HepG2 (cell line): Measurements from ENCODE around the gene CENPE. TPM values are rescaled to one million over a fixed set of nuclear protein-coding genes. Genes with fewer than 3 reads are reported as not detected.

Experiments
- AKAP8 ChIP-seq: sonication (generic); formaldehyde crosslinking; IDR thresholded peaks from 2 replicates; pipeline ENCODE4 v1.5.1; 2020; ENCODE audit warnings: mild to moderate bottlenecking, missing genetic modification reagents
- ATF7 ChIP-seq, 2 experiments: fragments of 450-650 bp in 1 of 2; sonication (generic) in 1 of 2; formaldehyde crosslinking in 1 of 2; IDR thresholded peaks; 2 replicates each; pipeline versions ENCODE4 v1.4.0 to v1.6.1; 2016 to 2020; ENCODE audit warnings: antibody characterized with exemption in 1 of 2, mild to moderate bottlenecking in 1 of 2, missing genetic modification reagents in 1 of 2
- ATM ChIP-seq: fragments of 450-650 bp; IDR thresholded peaks from 2 replicates; pipeline ENCODE4 v1.7.1; 2017; ENCODE audit warnings: mild to moderate bottlenecking, borderline replicate concordance
- FIP1L1 ChIP-seq: fragments of 200-400 bp; formaldehyde crosslinking; IDR thresholded peaks from 2 replicates; pipeline ENCODE4 v1.6.1; 2018; ENCODE audit warnings: low read depth, mild to moderate bottlenecking, low read length, moderate library complexity, borderline replicate concordance; ENCODE audit not compliant: insufficient read depth
- HMG20B ChIP-seq: conservative IDR thresholded peaks from 2 replicates; pipeline ENCODE4 v1.6.1; 2016; ENCODE audit warnings: missing genetic modification reagents, missing compliant biosample characterization
- KAT7 ChIP-seq: IDR thresholded peaks from 2 replicates; pipeline ENCODE4 v1.6.1; 2018; ENCODE audit warnings: borderline replicate concordance, missing compliant biosample characterization
- SMARCE1 ChIP-seq: fragments of 450-650 bp; IDR thresholded peaks from 2 replicates; pipeline ENCODE4 v1.6.1; 2017; ENCODE audit warnings: borderline replicate concordance
- ZNF263 ChIP-seq: sonication (generic); formaldehyde crosslinking; IDR thresholded peaks from 2 replicates; pipeline ENCODE4 v1.4.0; 2020; ENCODE audit warnings: missing genetic modification reagents
- ZNF367 ChIP-seq: sonication (generic); formaldehyde crosslinking; IDR thresholded peaks from 2 replicates; pipeline ENCODE4 v1.4.0; 2020; ENCODE audit warnings: missing genetic modification reagents, borderline replicate concordance
- ZZZ3 ChIP-seq: sonication (generic); formaldehyde crosslinking; IDR thresholded peaks from 2 replicates; pipeline ENCODE4 v1.4.0; 2020; ENCODE audit warnings: missing genetic modification reagents, mild to moderate bottlenecking, borderline replicate concordance
- polyA plus RNA-seq, 8 experiments: library from polyadenylated mRNA; depleted of rRNA in 3 of 8; stranded (reverse) in 7 of 8; unstranded in 1 of 8; fragments of >200 nt; fragmentation: Illumina TruSeq in 4 of 8; extraction: Trizol in 4 of 8; gene quantifications; 2 replicates each; pipeline versions ENCODE4 v1.2.1 to v1.2.3, GENCODE V29; 2011 to 2016; ENCODE audit warnings: low read depth in 4 of 8, missing spikeins in 1 of 8, mixed read lengths in 1 of 8; ENCODE audit not compliant: insufficient read depth in 1 of 8
- total RNA-seq, 5 experiments: library from RNA; depleted of rRNA; stranded (reverse); fragments of >200 nt; fragmentation: Illumina TruSeq; extraction: Trizol; gene quantifications; 2 replicates each; pipeline ENCODE4 v1.2.3, GENCODE V29; 2016; ENCODE audit warnings: low read depth in 1 of 5
- TF ChIP-seq, protein P1 (sequence below): sonication (generic); formaldehyde crosslinking; IDR thresholded peaks from 2 replicates; pipeline ENCODE4 v1.4.0; 2020; ENCODE audit warnings: mild to moderate bottlenecking, missing genetic modification reagents
- TF ChIP-seq, protein P2 (sequence below): sonication (generic); formaldehyde crosslinking; IDR thresholded peaks from 2 replicates; pipeline ENCODE4 v1.5.1; 2020; ENCODE audit warnings: mild to moderate bottlenecking, missing genetic modification reagents, moderate library complexity
- TF ChIP-seq, protein P3 (sequence below): sonication (generic); formaldehyde crosslinking; conservative IDR thresholded peaks from 2 replicates; pipeline ENCODE4 v1.4.0; 2020; ENCODE audit warnings: missing genetic modification reagents
- TF ChIP-seq, protein P4 (sequence below): sonication (generic); formaldehyde crosslinking; conservative IDR thresholded peaks from 2 replicates; pipeline ENCODE4 v1.4.0; 2020; ENCODE audit warnings: mild to moderate bottlenecking, missing genetic modification reagents, moderate library complexity

CENPE gene
- total and polyA plus RNA-seq, 2 of the 13 experiments (the other 11 are each of a cell fraction or from before 2014, with no cell fraction given) = 2.1 to 19.8 TPM

DNA sequence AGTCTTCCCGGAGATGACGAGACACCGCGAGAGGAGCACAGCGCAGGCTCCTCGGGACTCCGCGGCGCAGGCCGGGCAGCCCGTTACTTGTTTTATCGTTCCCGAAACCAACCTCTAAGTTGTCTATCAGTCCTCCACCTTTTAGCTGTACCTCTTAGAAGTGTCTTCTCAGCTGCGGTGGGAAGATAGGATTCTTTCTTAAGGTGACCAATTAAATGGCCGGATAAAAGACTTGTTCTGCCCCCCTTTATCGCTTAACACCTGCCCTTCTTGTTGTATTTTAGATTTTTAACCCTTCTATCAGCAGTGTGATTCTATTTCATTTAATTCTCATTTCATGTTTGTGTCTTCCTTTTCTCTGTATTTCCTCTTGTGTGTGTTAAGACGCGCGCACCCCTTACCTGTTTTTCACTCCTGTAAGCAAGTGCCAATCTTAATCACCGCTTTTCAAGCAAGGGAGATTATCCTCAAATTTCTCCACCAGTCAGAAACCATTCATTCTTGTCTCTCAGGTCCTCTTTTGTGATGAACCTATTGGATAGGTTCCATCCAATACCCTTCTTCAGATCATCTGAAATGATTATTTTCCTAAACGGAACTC lies 121.3 kb downstream of the CENPE start, which contains the start of gene SLC9B2 (continued):
- TF ChIP-seq, protein P1, sequence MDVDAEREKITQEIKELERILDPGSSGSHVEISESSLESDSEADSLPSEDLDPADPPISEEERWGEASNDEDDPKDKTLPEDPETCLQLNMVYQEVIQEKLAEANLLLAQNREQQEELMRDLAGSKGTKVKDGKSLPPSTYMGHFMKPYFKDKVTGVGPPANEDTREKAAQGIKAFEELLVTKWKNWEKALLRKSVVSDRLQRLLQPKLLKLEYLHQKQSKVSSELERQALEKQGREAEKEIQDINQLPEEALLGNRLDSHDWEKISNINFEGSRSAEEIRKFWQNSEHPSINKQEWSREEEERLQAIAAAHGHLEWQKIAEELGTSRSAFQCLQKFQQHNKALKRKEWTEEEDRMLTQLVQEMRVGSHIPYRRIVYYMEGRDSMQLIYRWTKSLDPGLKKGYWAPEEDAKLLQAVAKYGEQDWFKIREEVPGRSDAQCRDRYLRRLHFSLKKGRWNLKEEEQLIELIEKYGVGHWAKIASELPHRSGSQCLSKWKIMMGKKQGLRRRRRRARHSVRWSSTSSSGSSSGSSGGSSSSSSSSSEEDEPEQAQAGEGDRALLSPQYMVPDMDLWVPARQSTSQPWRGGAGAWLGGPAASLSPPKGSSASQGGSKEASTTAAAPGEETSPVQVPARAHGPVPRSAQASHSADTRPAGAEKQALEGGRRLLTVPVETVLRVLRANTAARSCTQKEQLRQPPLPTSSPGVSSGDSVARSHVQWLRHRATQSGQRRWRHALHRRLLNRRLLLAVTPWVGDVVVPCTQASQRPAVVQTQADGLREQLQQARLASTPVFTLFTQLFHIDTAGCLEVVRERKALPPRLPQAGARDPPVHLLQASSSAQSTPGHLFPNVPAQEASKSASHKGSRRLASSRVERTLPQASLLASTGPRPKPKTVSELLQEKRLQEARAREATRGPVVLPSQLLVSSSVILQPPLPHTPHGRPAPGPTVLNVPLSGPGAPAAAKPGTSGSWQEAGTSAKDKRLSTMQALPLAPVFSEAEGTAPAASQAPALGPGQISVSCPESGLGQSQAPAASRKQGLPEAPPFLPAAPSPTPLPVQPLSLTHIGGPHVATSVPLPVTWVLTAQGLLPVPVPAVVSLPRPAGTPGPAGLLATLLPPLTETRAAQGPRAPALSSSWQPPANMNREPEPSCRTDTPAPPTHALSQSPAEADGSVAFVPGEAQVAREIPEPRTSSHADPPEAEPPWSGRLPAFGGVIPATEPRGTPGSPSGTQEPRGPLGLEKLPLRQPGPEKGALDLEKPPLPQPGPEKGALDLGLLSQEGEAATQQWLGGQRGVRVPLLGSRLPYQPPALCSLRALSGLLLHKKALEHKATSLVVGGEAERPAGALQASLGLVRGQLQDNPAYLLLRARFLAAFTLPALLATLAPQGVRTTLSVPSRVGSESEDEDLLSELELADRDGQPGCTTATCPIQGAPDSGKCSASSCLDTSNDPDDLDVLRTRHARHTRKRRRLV (CRISPR knock-in tag) = no peak
- TF ChIP-seq ATF7 (IDR thresholded peaks at IDR 0.05) (no peak), ATF7 (CRISPR knock-in tag; IDR thresholded peaks at IDR 0.05) (no peak), FIP1L1 (no peak), ZNF367 (CRISPR knock-in tag) (no peak), ZZZ3 (CRISPR knock-in tag) (no peak), AKAP8 (no peak), ATM (no peak), ZNF263 (CRISPR knock-in tag) (peak; percentile 94), HMG20B (CRISPR knock-in tag) (no peak), SMARCE1 (no peak), KAT7 (CRISPR knock-in tag) (0 out of 2 replicates have a peak, but pooled peaks have one; percentile 14)
- TF ChIP-seq, protein P2, sequence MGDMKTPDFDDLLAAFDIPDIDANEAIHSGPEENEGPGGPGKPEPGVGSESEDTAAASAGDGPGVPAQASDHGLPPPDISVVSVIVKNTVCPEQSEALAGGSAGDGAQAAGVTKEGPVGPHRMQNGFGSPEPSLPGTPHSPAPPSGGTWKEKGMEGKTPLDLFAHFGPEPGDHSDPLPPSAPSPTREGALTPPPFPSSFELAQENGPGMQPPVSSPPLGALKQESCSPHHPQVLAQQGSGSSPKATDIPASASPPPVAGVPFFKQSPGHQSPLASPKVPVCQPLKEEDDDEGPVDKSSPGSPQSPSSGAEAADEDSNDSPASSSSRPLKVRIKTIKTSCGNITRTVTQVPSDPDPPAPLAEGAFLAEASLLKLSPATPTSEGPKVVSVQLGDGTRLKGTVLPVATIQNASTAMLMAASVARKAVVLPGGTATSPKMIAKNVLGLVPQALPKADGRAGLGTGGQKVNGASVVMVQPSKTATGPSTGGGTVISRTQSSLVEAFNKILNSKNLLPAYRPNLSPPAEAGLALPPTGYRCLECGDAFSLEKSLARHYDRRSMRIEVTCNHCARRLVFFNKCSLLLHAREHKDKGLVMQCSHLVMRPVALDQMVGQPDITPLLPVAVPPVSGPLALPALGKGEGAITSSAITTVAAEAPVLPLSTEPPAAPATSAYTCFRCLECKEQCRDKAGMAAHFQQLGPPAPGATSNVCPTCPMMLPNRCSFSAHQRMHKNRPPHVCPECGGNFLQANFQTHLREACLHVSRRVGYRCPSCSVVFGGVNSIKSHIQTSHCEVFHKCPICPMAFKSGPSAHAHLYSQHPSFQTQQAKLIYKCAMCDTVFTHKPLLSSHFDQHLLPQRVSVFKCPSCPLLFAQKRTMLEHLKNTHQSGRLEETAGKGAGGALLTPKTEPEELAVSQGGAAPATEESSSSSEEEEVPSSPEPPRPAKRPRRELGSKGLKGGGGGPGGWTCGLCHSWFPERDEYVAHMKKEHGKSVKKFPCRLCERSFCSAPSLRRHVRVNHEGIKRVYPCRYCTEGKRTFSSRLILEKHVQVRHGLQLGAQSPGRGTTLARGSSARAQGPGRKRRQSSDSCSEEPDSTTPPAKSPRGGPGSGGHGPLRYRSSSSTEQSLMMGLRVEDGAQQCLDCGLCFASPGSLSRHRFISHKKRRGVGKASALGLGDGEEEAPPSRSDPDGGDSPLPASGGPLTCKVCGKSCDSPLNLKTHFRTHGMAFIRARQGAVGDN = no peak
- TF ChIP-seq, protein P3, sequence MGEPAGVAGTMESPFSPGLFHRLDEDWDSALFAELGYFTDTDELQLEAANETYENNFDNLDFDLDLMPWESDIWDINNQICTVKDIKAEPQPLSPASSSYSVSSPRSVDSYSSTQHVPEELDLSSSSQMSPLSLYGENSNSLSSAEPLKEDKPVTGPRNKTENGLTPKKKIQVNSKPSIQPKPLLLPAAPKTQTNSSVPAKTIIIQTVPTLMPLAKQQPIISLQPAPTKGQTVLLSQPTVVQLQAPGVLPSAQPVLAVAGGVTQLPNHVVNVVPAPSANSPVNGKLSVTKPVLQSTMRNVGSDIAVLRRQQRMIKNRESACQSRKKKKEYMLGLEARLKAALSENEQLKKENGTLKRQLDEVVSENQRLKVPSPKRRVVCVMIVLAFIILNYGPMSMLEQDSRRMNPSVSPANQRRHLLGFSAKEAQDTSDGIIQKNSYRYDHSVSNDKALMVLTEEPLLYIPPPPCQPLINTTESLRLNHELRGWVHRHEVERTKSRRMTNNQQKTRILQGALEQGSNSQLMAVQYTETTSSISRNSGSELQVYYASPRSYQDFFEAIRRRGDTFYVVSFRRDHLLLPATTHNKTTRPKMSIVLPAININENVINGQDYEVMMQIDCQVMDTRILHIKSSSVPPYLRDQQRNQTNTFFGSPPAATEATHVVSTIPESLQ (CRISPR knock-in tag) = no peak
- TF ChIP-seq, protein P4, sequence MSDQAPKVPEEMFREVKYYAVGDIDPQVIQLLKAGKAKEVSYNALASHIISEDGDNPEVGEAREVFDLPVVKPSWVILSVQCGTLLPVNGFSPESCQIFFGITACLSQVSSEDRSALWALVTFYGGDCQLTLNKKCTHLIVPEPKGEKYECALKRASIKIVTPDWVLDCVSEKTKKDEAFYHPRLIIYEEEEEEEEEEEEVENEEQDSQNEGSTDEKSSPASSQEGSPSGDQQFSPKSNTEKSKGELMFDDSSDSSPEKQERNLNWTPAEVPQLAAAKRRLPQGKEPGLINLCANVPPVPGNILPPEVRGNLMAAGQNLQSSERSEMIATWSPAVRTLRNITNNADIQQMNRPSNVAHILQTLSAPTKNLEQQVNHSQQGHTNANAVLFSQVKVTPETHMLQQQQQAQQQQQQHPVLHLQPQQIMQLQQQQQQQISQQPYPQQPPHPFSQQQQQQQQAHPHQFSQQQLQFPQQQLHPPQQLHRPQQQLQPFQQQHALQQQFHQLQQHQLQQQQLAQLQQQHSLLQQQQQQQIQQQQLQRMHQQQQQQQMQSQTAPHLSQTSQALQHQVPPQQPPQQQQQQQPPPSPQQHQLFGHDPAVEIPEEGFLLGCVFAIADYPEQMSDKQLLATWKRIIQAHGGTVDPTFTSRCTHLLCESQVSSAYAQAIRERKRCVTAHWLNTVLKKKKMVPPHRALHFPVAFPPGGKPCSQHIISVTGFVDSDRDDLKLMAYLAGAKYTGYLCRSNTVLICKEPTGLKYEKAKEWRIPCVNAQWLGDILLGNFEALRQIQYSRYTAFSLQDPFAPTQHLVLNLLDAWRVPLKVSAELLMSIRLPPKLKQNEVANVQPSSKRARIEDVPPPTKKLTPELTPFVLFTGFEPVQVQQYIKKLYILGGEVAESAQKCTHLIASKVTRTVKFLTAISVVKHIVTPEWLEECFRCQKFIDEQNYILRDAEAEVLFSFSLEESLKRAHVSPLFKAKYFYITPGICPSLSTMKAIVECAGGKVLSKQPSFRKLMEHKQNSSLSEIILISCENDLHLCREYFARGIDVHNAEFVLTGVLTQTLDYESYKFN (CRISPR knock-in tag) = no peak
